HCT116 (cell line): ENCODE measurements around the gene KLK8. TPM values are rescaled to one million over a fixed set of nuclear protein-coding genes. Genes with fewer than 3 reads are reported as not detected.

Experiments
- ATAC-seq: fragments of 200-7000 bp; cut with Tn5 transposase; 2 replicates; pipeline ENCODE4 v1.9.1; 2020; ENCODE audit warnings: mild to moderate bottlenecking, moderate library complexity
- BruUV-seq: library from RNA; stranded (reverse); fragments of 400-500 nt; replicated peaks from 2 replicates; lab custom pipeline; 2021; lab: Mats Ljungman, UMichigan
- CTCF ChIA-PET: fragments of 300-600 bp; sonication (Branson Sonifier 250); formaldehyde crosslinking; loops from one replicate; lab custom pipeline; 2021; ENCODE audit warnings: antibody characterized with exemption; lab: Charles Lee
- POLR2A ChIA-PET: fragments of 300-600, 350-600 bp; sonication (Branson Sonifier 250); formaldehyde crosslinking; loops from one replicate; lab custom pipeline; 2021; ENCODE audit warnings: antibody characterized with exemption; lab: Charles Lee
- RAD21 ChIA-PET, 2 experiments: fragments of 300-600 bp; sonication (Branson Sonifier 250); formaldehyde crosslinking; loops; one replicate each; lab custom pipeline; 2023; ENCODE audit warnings: low total read pairs in 2 of 2; ENCODE audit not compliant: uncharacterized antibody in 2 of 2, unreplicated experiment in 2 of 2, low non-redundant PET in 1 of 2; lab: Charles Lee
- DNase-seq: peaks from one replicate; pipeline ENCODE4 v3.0.0-alpha.2; 2010; ENCODE audit warnings: low read depth, low spot score
- H2AFZ ChIP-seq: fragments of 200-600 bp; shearing (Covaris generic), sonication (generic); 2 replicates; pipeline ENCODE4 v1.6.1; 2017; ENCODE audit warnings: low read depth, mixed run types, mixed read lengths, antibody characterized with exemption, low read length; ENCODE audit not compliant: poor library complexity, severe bottlenecking
- H3K27ac ChIP-seq: 2 replicates; pipeline ENCODE4 v1.5.1; 2012; ENCODE audit warnings: low read depth, low read length
- H3K27me3 ChIP-seq: fragments of 200-600 bp; sonication (generic); 2 replicates; pipeline ENCODE4 v1.6.1; 2016; ENCODE audit warnings: mixed run types, low read length, mixed read lengths; ENCODE audit not compliant: insufficient read depth
- H3K36me3 ChIP-seq, 2 experiments: fragments of 200-500 bp in 1 of 2; fragments of 200-600 bp in 1 of 2; sonication (Bioruptor generic) in 1 of 2; sonication (generic) in 1 of 2; 2 replicates each; pipeline versions ENCODE4 v1.5.1 to v1.6.1; 2014 to 2016; ENCODE audit warnings: low read length in 2 of 2, inconsistent platforms in 1 of 2, mixed read lengths in 1 of 2, mixed run types in 1 of 2; ENCODE audit not compliant: insufficient read depth in 2 of 2, control insufficient read depth in 1 of 2
- H3K4me1 ChIP-seq, 2 experiments: fragments of 200-600 bp in 1 of 2; sonication (generic) in 1 of 2; 2 replicates each; pipeline versions ENCODE4 v1.5.1 to v1.6.1; 2012 to 2017; ENCODE audit warnings: low read length in 2 of 2, inconsistent platforms in 1 of 2, mild to moderate bottlenecking in 1 of 2, mixed read lengths in 1 of 2, mixed run types in 1 of 2, moderate library complexity in 1 of 2; ENCODE audit not compliant: insufficient read depth in 2 of 2, control insufficient read depth in 1 of 2
- H3K4me2 ChIP-seq: fragments of 200-600 bp; sonication (generic); 2 replicates; pipeline ENCODE4 v1.6.1; 2017; ENCODE audit warnings: mixed run types, low read length, mixed read lengths
- H3K4me3 ChIP-seq, 2 experiments: fragments of 200-600 bp in 1 of 2; sonication (generic) in 1 of 2; replicated peaks in 1 of 2; 2 replicates each; pipeline ENCODE4 v1.5.1; 2011 to 2016; ENCODE audit warnings: low read length in 2 of 2, control low read depth in 1 of 2, low read depth in 1 of 2, mild to moderate bottlenecking in 1 of 2, mixed read lengths in 1 of 2, mixed run types in 1 of 2
- H3K79me2 ChIP-seq: fragments of 200-600 bp; sonication (generic); 2 replicates; pipeline ENCODE4 v1.6.1; 2017; ENCODE audit warnings: mild to moderate bottlenecking, mixed run types, low read length, moderate library complexity, mixed read lengths; ENCODE audit not compliant: insufficient read depth
- H3K9ac ChIP-seq: fragments of 200-600 bp; sonication (generic); 2 replicates; pipeline ENCODE4 v1.6.1; 2016; ENCODE audit warnings: low read length, mixed read lengths
- H3K9me2 ChIP-seq: fragments of 200-600 bp; sonication (generic), shearing (Covaris generic); 2 replicates; pipeline ENCODE4 v1.6.1; 2017; ENCODE audit warnings: mixed run types, mild to moderate bottlenecking, moderate library complexity; ENCODE audit not compliant: insufficient read depth
- H3K9me3 ChIP-seq, 2 experiments: fragments of 200-500 bp in 1 of 2; fragments of 200-600 bp in 1 of 2; sonication (Bioruptor generic) in 1 of 2; sonication (generic) in 1 of 2; 2 replicates each; pipeline ENCODE4 v1.6.1; 2014 to 2017; ENCODE audit warnings: low read length in 2 of 2, mixed read lengths in 2 of 2, inconsistent platforms in 1 of 2, low read depth in 1 of 2, mild to moderate bottlenecking in 1 of 2, mixed run types in 1 of 2, moderate library complexity in 1 of 2; ENCODE audit not compliant: control insufficient read depth in 1 of 2, insufficient read depth in 1 of 2
- H4K20me1 ChIP-seq: fragments of 200-600 bp; sonication (generic), shearing (Covaris generic); 2 replicates; pipeline ENCODE4 v1.6.1; 2017; ENCODE audit warnings: mixed run types, mild to moderate bottlenecking, moderate library complexity; ENCODE audit not compliant: insufficient read depth
- CEBPB ChIP-seq: IDR thresholded peaks from 2 replicates; pipeline ENCODE4 v1.6.1; 2012; ENCODE audit warnings: low read depth
- EGR1 ChIP-seq: IDR thresholded peaks from 2 replicates; pipeline ENCODE4 v1.6.1; 2012; ENCODE audit warnings: low read depth
- ELF1 ChIP-seq: IDR thresholded peaks from 2 replicates; pipeline ENCODE4 v1.6.1; 2012; ENCODE audit warnings: low read depth, borderline replicate concordance
- EZH2 ChIP-seq: fragments of 200-600 bp; sonication (generic); IDR thresholded peaks from 2 replicates; pipeline ENCODE4 v1.6.1; 2017; ENCODE audit warnings: antibody characterized with exemption, mixed run types
- EZH2phosphoT487 ChIP-seq: fragments of 200-600 bp; IDR thresholded peaks from 2 replicates; pipeline ENCODE4 v1.6.1; 2018; ENCODE audit warnings: antibody characterized with exemption, borderline replicate concordance
- FOSL1 ChIP-seq: IDR thresholded peaks from 2 replicates; pipeline ENCODE4 v1.6.1; 2012; ENCODE audit warnings: low read depth
- JUND ChIP-seq: IDR thresholded peaks from 2 replicates; pipeline ENCODE4 v1.6.1; 2012
- MAX ChIP-seq: IDR thresholded peaks from 2 replicates; pipeline ENCODE4 v1.6.1; 2012
- POLR2A ChIP-seq: IDR thresholded peaks from 2 replicates; pipeline ENCODE4 v1.7.0; 2011; ENCODE audit warnings: borderline replicate concordance; ENCODE audit not compliant: insufficient read depth, insufficient read length; ENCODE audit errors: extremely low read depth
- POLR2AphosphoS5 ChIP-seq: IDR thresholded peaks from 2 replicates; pipeline ENCODE4 v1.6.1; 2011; ENCODE audit warnings: mild to moderate bottlenecking, low read depth, low read length, moderate library complexity
- SP1 ChIP-seq: IDR thresholded peaks from 2 replicates; pipeline ENCODE4 v1.6.1; 2012; ENCODE audit warnings: low read depth
- TCF7L2 ChIP-seq: IDR thresholded peaks from 2 replicates; pipeline ENCODE4 v1.7.0; 2011; ENCODE audit warnings: borderline replicate concordance, inconsistent platforms; ENCODE audit not compliant: insufficient read depth, insufficient read length; ENCODE audit errors: extremely low read depth
- YY1 ChIP-seq: IDR thresholded peaks from 2 replicates; pipeline ENCODE4 v1.6.1; 2011; ENCODE audit warnings: low read length, low read depth, moderate library complexity, mild to moderate bottlenecking; ENCODE audit not compliant: insufficient replicate concordance; ENCODE audit errors: extremely low read depth
- ZFX ChIP-seq: fragments of 450-650 bp; IDR thresholded peaks from 2 replicates; pipeline ENCODE4 v1.6.1; 2017
- intact Hi-C: fragments of 100-400 bp; cut with micrococcal nuclease; formaldehyde crosslinking; loops from 2 replicates; pipeline ENCODE4 v1.10.0; 2022
- total RNA-seq: library from RNA; stranded (reverse); gene quantifications from one replicate; pipeline ENCODE4 v1.2.1, GENCODE V29; 2021; ENCODE audit not compliant: unreplicated experiment
- TF ChIP-seq, protein P1 (sequence below): IDR thresholded peaks from 2 replicates; pipeline ENCODE4 v1.6.1; 2011; ENCODE audit warnings: mild to moderate bottlenecking, low read length, moderate library complexity; ENCODE audit not compliant: insufficient replicate concordance; ENCODE audit errors: extremely low read depth
- TF ChIP-seq, protein P2 (sequence below): IDR thresholded peaks from 2 replicates; pipeline ENCODE4 v1.6.1; 2012; ENCODE audit warnings: low read depth
- TF ChIP-seq, protein P3 (sequence below), 3 experiments: fragments of 200-600 bp in 1 of 3; sonication (generic) in 1 of 3; IDR thresholded peaks in 2 of 3; conservative IDR thresholded peaks in 1 of 3; 2 replicates each; pipeline ENCODE4 v1.5.1; 2012 to 2017; ENCODE audit warnings: low read depth in 2 of 3, low read length in 2 of 3, antibody characterized with exemption in 1 of 3, borderline replicate concordance in 1 of 3, control low read depth in 1 of 3, mild to moderate bottlenecking in 1 of 3, mixed read lengths in 1 of 3, mixed run types in 1 of 3, moderate library complexity in 1 of 3; ENCODE audit not compliant: insufficient read depth in 1 of 3

KLK8 gene
- total RNA-seq, 1 experiment from 2014 or later, result 92.8 TPM

DNA sequence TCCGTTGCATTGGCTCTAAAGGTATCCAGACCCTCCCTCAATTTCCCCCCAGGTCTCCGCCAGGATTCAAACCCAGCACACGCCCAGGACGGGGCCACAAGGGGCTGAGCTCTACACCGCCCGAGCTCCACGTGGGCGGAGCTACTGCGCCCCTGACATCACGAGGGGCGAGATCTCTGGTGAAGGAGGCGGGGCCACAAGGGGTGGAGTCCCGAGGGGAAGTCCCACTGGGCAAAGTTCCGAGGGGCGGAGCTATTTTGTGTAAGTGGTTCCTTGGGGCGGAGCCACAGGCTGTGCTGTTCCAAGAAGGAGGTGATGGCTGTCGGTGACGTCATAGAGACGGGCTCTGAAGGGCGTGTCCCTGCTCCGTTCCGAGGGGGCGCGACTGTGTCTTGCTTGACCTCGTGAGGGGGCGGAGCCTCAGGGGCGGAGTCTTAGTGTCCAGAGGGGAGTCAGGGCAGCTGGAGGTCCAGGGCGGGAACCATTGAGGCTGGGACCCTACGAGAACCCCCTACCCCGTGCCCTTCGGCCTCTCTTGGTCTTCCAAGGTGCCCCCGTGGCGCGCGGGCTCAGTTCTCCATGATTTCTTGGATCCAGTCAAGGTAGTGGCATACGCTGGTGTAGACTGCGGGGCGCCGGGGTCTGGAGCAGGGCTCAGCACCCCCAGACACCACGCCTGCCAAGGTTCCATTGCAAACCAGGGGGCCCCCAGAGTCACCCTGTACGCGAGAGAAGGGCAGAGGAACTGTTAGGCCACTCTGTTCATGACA lies 1.3 kb upstream of the KLK8 start:
- CTCF ChIA-PET, result interaction anchor here (0.7 to 3.4 kb wide), 9 partner anchors 15 to 333 kb away, joined by 3 to 71 read pairs (median 4); partner anchors contain the start of gene KLK10
- Histone ChIP-seq H3K9ac (peak overlapping the region; percentile 91), H4K20me1 (no peaks in the 10 kb centered on the region), H3K4me1 (peaks cover 16 to 36% of the 10 kb centered on the region in 2 experiments), H3K9me2 (no peaks in the 10 kb centered on the region), H3K4me3 (peak overlapping the region; percentile 78 to 88), H3K4me2 (peak overlapping the region; percentile 100), H3K27me3 (no peaks in the 10 kb centered on the region), H3K36me3 (peaks cover 0 to 6% of the 10 kb centered on the region in 2 experiments; a peak in 1 of 4 replicates), H2AFZ (no peak overlapping the region), H3K27ac (peak overlapping the region; percentile 77), H3K9me3 (no peaks in the 10 kb centered on the region), H3K79me2 (peaks cover 11% of the 10 kb centered on the region; the same call in 1 of the 2 replicates)
- POLR2A ChIA-PET, result interaction anchor here (0.7 to 2.6 kb wide), 7 partner anchors 9 to 63 kb away, joined by 3 to 49 read pairs (median 4); partner anchors contain the start of genes KLK10, KLK6 and KLK7
- no TSS peak for BruUV-seq
- RAD21 ChIA-PET, result interaction anchor here in 1 of 2 experiments (1.1 to 2.1 kb wide), 2 partner anchors 14 to 67 kb away, joined by 4 to 14 read pairs; no protein-coding TSS in a partner anchor
- peak; percentile 99 for DNase-seq
- peak; percentile 86 for ATAC-seq
- TF ChIP-seq EGR1 (peak; percentile 72), FOSL1 (no peak), CEBPB (no peak), POLR2A (no peak), SP1 (peak; percentile 61), ELF1 (no peak), YY1 (no peak), EZH2phosphoT487 (no peak), MAX (peak; percentile 65; the same call in 1 of the 2 replicates), ZFX (no peak), JUND (no peak), EZH2 (no peak), TCF7L2 (no peak), POLR2AphosphoS5 (peak; percentile 81)
- TF ChIP-seq, protein P1, sequence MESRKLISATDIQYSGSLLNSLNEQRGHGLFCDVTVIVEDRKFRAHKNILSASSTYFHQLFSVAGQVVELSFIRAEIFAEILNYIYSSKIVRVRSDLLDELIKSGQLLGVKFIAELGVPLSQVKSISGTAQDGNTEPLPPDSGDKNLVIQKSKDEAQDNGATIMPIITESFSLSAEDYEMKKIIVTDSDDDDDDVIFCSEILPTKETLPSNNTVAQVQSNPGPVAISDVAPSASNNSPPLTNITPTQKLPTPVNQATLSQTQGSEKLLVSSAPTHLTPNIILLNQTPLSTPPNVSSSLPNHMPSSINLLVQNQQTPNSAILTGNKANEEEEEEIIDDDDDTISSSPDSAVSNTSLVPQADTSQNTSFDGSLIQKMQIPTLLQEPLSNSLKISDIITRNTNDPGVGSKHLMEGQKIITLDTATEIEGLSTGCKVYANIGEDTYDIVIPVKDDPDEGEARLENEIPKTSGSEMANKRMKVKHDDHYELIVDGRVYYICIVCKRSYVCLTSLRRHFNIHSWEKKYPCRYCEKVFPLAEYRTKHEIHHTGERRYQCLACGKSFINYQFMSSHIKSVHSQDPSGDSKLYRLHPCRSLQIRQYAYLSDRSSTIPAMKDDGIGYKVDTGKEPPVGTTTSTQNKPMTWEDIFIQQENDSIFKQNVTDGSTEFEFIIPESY, result peak; percentile 54
- TF ChIP-seq, protein P2, sequence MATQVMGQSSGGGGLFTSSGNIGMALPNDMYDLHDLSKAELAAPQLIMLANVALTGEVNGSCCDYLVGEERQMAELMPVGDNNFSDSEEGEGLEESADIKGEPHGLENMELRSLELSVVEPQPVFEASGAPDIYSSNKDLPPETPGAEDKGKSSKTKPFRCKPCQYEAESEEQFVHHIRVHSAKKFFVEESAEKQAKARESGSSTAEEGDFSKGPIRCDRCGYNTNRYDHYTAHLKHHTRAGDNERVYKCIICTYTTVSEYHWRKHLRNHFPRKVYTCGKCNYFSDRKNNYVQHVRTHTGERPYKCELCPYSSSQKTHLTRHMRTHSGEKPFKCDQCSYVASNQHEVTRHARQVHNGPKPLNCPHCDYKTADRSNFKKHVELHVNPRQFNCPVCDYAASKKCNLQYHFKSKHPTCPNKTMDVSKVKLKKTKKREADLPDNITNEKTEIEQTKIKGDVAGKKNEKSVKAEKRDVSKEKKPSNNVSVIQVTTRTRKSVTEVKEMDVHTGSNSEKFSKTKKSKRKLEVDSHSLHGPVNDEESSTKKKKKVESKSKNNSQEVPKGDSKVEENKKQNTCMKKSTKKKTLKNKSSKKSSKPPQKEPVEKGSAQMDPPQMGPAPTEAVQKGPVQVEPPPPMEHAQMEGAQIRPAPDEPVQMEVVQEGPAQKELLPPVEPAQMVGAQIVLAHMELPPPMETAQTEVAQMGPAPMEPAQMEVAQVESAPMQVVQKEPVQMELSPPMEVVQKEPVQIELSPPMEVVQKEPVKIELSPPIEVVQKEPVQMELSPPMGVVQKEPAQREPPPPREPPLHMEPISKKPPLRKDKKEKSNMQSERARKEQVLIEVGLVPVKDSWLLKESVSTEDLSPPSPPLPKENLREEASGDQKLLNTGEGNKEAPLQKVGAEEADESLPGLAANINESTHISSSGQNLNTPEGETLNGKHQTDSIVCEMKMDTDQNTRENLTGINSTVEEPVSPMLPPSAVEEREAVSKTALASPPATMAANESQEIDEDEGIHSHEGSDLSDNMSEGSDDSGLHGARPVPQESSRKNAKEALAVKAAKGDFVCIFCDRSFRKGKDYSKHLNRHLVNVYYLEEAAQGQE, result no peak
- TF ChIP-seq, protein P3, sequence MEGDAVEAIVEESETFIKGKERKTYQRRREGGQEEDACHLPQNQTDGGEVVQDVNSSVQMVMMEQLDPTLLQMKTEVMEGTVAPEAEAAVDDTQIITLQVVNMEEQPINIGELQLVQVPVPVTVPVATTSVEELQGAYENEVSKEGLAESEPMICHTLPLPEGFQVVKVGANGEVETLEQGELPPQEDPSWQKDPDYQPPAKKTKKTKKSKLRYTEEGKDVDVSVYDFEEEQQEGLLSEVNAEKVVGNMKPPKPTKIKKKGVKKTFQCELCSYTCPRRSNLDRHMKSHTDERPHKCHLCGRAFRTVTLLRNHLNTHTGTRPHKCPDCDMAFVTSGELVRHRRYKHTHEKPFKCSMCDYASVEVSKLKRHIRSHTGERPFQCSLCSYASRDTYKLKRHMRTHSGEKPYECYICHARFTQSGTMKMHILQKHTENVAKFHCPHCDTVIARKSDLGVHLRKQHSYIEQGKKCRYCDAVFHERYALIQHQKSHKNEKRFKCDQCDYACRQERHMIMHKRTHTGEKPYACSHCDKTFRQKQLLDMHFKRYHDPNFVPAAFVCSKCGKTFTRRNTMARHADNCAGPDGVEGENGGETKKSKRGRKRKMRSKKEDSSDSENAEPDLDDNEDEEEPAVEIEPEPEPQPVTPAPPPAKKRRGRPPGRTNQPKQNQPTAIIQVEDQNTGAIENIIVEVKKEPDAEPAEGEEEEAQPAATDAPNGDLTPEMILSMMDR (IDR thresholded peaks at IDR 0.05 in 2 of 3, conservative IDR thresholded peaks at IDR 0.05 in 1 of 3; ENCODE audit: borderline replicate concordance in 1 of 3, insufficient read depth in 1 of 3, low read depth in 2 of 3, low read length in 2 of 3), result no peak
- intact Hi-C loops, result loop anchor here (5.0 kb wide), 1 partner anchor 35 kb away; the partner anchor contains the start of gene KLK6
